VCaP (cell line): ENCODE data around the gene MYO16.

Source experiments
- H3K27ac ChIP-seq: fragments of 450-650 bp; 2 replicates; pipeline ENCODE4 v1.5.1; 2017
- TF ChIP-seq, protein P1 (sequence below): fragments of 450-650 bp; conservative IDR thresholded peaks from 2 replicates; pipeline ENCODE4 v1.5.1; 2017; ENCODE audit warnings: mild to moderate bottlenecking, moderate library complexity

MYO16 gene

DNA sequence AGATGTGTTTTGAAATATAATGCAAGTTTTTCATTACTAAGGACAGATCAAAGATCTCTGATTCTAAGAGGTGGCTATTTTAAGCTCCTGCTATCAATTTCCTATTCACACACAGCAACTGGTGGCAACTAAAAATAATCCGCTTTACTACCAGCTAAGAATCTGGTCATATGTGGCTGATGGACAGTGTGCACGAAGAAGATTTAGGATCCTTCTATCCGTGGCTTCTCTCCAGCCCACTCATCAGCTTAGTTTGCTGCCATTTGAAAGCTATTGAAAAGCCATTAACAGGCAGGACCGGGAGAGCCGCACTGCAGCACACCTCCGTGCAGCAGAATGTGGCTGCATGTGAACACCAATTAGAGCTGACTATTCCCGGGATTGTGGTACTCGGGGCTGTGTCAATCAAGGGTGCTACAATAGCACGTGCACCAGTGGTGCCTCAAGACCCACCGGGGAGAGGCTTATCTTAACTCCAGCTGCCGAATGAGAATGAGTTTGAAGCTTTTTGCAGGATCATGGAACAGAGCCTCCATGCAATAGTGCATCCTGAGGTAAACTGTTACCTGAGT lies at the start of gene MYO16:
TSS of gene MYO16 (plus strand) at position 431 of the 572 bp plus-strand sequence. CDS start 234 bp downstream, outside the sequence.
- TF ChIP-seq, protein P1, sequence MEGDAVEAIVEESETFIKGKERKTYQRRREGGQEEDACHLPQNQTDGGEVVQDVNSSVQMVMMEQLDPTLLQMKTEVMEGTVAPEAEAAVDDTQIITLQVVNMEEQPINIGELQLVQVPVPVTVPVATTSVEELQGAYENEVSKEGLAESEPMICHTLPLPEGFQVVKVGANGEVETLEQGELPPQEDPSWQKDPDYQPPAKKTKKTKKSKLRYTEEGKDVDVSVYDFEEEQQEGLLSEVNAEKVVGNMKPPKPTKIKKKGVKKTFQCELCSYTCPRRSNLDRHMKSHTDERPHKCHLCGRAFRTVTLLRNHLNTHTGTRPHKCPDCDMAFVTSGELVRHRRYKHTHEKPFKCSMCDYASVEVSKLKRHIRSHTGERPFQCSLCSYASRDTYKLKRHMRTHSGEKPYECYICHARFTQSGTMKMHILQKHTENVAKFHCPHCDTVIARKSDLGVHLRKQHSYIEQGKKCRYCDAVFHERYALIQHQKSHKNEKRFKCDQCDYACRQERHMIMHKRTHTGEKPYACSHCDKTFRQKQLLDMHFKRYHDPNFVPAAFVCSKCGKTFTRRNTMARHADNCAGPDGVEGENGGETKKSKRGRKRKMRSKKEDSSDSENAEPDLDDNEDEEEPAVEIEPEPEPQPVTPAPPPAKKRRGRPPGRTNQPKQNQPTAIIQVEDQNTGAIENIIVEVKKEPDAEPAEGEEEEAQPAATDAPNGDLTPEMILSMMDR = no peak
- H3K27ac ChIP-seq = no peak within 1 kb of the TSS

DNA sequence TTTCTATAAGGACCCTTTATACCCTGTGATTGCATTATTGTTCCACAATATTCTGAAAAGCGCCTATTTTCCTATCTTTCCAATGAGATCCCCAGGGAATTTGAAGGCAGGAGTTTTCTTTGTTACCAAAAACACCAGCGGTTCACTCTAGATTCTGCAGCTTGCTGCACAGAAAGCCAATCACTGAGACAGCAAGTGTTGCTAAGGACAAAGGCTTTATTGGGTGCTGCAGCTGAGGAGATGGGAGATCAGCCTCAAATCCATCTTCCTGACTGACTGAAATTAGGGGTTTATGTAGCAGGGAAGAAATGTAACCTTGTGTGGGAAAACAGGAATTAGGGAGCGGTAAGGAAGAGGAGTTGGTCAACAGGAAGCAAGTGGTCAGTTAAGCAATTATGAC lies 42.6 kb upstream of the MYO16 start:
- H3K27ac ChIP-seq = no peak overlapping the region
- TF ChIP-seq, protein P1 = no peak

DNA sequence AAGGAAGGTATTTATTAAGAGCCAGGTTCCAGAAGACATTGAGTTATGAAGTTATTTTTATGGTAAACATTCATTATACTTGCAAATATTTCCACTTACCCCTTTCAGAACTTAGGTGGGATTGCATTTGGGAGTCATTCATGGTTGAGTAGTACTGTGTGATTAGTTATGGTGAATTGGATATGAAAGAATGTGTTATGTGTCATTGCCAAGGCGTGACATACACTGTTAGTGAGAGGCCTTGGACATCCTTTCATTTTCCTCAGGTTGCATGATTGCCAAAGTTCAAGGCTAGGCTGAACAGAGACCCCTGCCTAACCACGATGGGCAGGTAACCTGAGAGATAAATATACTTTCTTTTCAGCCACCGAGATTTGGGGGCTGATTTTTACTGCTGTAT lies 40.9 kb upstream of the MYO16 start:
- no peak overlapping the region for H3K27ac ChIP-seq
- TF ChIP-seq, protein P1 = no peak

DNA sequence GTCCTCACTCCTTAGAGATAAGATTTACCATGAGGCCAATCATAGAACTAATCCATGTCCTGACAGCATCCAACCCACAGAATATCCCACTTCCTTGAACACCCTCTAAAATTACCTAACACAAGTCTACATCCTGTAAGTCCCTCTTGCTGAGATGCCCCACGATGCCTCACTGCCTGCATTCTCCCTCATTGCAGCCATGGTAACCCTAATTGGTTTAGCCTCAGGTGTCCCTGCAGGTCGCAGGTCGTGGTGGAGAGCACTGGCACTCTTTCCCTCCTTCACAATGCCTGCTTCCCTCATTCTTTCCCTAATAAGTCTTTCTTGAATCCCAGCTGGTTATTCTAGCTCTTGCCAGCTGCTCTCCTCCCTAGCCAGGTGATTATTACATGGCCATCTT lies 35.3 kb upstream of the MYO16 start:
- TF ChIP-seq, protein P1 = no peak
- H3K27ac ChIP-seq = no peak overlapping the region

DNA sequence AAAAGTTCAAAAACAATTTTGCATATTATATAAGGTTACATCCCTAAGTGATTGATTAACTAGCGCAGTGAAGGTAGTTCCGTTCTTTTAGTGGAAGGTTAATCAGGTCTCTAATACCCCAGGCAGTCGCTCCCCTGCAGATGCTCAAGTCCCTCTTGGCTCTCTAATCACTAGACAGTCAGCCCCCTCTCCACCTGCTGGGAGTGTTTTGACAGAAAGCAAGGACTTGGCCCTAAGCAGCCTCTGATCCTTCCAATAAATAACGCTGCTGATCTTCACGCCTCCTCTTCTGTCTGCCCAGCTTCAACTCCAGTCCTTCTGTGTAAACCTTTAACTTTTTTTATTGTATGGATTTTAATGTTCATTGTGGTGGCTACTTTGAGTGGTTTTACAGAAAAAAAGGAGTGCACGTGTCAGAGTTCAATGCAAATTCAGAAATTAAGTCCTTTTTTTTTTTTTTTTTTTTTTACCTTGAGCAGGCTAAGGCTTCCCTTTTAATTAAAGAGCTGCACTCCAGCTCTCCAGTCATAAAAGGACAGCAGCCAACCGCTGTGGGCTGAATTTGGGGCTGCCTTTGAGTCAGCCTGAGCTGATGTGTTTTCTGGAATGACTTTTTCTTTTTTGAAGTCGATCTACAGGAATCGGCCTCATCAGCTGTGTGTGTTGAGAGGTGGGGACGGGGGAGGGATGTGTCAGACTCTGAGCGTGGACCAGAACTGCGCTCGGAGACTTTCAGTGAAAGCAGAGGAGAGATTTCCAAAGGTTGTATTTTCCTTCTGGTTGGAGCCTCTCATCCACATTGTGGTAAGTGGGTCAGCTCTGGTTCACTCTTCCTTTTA lies 33.8 kb upstream of the MYO16 start:
- no peak overlapping the region for H3K27ac ChIP-seq
- TF ChIP-seq, protein P1 = no peak

DNA sequence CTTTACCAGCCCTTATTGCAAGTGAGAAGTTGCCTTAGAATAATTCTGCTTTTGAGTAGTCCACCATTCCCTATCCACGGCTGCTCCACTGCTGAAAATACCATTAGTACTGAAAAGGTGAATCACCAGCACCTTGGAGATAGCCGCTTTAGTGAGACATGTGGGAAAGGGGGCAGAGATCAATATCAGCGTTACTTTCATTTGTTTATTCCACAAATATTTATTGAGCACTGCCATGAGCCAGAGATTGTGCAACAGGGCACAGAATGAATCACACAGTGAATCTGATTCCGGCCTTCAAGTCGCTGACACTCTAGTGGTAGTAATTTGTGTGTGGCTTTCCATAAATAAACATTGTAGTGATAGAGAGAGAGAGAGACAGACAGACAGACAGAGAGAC lies 31.5 kb upstream of the MYO16 start:
- TF ChIP-seq, protein P1 = no peak
- H3K27ac ChIP-seq = no peak overlapping the region

DNA sequence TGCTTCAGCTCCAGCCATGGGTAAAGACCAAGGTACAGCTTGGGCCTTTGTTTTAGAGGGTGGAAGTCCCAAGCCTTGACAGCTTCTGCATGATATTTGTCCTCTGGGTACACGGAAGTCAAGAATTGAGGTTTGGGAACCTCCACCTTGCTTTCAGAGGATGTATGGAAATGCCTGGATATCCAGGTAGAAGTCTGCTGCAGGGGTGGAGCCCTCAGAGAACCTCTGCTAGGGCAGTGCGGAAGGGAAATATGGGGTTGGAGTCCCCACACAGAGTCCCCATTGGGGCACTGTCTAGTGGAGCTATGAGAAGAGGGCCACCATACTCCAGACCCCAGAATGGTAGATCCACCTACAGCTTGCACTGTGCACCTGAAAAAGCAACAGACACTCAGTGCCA lies 23.0 kb upstream of the MYO16 start:
- TF ChIP-seq, protein P1 = no peak

More for the DNA sequence above, 23.0 kb upstream of the MYO16 start:
- no peak overlapping the region for H3K27ac ChIP-seq
